A549 (cell line): ENCODE measurements around the gene SHD. TPM values are rescaled to one million over a fixed set of nuclear protein-coding genes. Genes with fewer than 3 reads are reported as not detected.

Experiments
- ATAC-seq, 2 experiments: fragments of 200-7000 bp in 1 of 2; fragments of >200 bp in 1 of 2; cut with Nextera tagmentation in 1 of 2; cut with Tn5 transposase in 1 of 2; 3 replicates each; pipeline versions ENCODE4 v1.8.0 to v1.9.1; 2018 to 2020; ENCODE audit warnings: mild to moderate bottlenecking in 1 of 2, moderate library complexity in 1 of 2
- CTCF ChIA-PET: fragments of 300-600 bp; sonication (Branson Sonifier 250); formaldehyde crosslinking; extraction: SDS; loops from one replicate; lab custom pipeline; 2021; ENCODE audit warnings: antibody characterized with exemption, inconsistent platforms; lab: Yijun Ruan, JAX
- POLR2A ChIA-PET: fragments of 350-600 bp; formaldehyde crosslinking; extraction: SDS; loops from one replicate; lab custom pipeline; 2021; ENCODE audit warnings: antibody characterized with exemption, inconsistent platforms; lab: Yijun Ruan, JAX
- DNase-seq, 2 experiments: peaks; one replicate each; pipeline versions ENCODE4 v3.0.0 to v3.0.0-alpha.2; 2011 to 2016; ENCODE audit warnings: low read depth in 1 of 2, low spot score in 1 of 2
- FAIRE-seq: peaks from 2 replicates; lab custom pipeline; 2011; peaks lifted over from hg19 to GRCh38; lab: Jason Lieb, UNC
- H3K27ac ChIP-seq, 2 experiments: fragments of >200 bp; sonication (Bioruptor Twin); formaldehyde crosslinking; 3 replicates each; pipeline ENCODE4 v1.5.1; 2016 to 2017
- H3K4me1 ChIP-seq: fragments of >200 bp; sonication (Bioruptor Twin); formaldehyde crosslinking; 3 replicates; pipeline ENCODE4 v1.6.1; 2016
- H3K4me2 ChIP-seq: fragments of >200 bp; sonication (Bioruptor Twin); formaldehyde crosslinking; 3 replicates; pipeline ENCODE4 v1.6.1; 2016
- H3K4me3 ChIP-seq: fragments of >200 bp; sonication (Bioruptor Twin); formaldehyde crosslinking; 3 replicates; pipeline ENCODE4 v1.5.1; 2016
- H3K9me3 ChIP-seq: fragments of >200 bp; sonication (Bioruptor Twin); formaldehyde crosslinking; 3 replicates; pipeline ENCODE4 v1.6.1; 2016
- CBX2 ChIP-seq: fragments of 200-600 bp; sonication (generic); IDR thresholded peaks from 2 replicates; pipeline ENCODE4 v1.6.1; 2016; ENCODE audit warnings: low read depth, mild to moderate bottlenecking, borderline replicate concordance
- CEBPB ChIP-seq, 2 experiments: fragments of >200 bp in 1 of 2; sonication (Bioruptor Twin) in 1 of 2; formaldehyde crosslinking in 1 of 2; IDR thresholded peaks; 2 replicates each; pipeline ENCODE4 v1.6.1; 2012 to 2016
- CHD4 ChIP-seq: fragments of 200-600 bp; sonication (generic); IDR thresholded peaks from 2 replicates; pipeline ENCODE4 v1.6.1; 2016; ENCODE audit warnings: antibody characterized with exemption, mild to moderate bottlenecking, borderline replicate concordance
- ESRRA ChIP-seq: fragments of 150-350 bp; IDR thresholded peaks from 2 replicates; pipeline ENCODE4 v1.6.1; 2014; ENCODE audit warnings: mild to moderate bottlenecking, low read length, borderline replicate concordance
- FOSL2 ChIP-seq, 2 experiments: fragments of 450-650 bp in 1 of 2; fragments of >200 bp in 1 of 2; sonication (Bioruptor Twin) in 1 of 2; formaldehyde crosslinking; IDR thresholded peaks; 2 replicates each; pipeline versions ENCODE4 v1.5.0 to v1.6.1; 2016 to 2020; ENCODE audit warnings: mild to moderate bottlenecking in 1 of 2, moderate library complexity in 1 of 2
- FOXS1 ChIP-seq: fragments of 250-450 bp; sonication (Bioruptor Pico); IDR thresholded peaks from 2 replicates; pipeline ENCODE4 v1.5.0; 2020; ENCODE audit warnings: mild to moderate bottlenecking, moderate library complexity
- GATA3 ChIP-seq: IDR thresholded peaks from 2 replicates; pipeline ENCODE4 v1.6.1; 2012; ENCODE audit warnings: borderline replicate concordance
- HEYL ChIP-seq: fragments of 250-450 bp; sonication (Bioruptor Pico); IDR thresholded peaks from 2 replicates; pipeline ENCODE4 v1.8.0; 2021; ENCODE audit warnings: mild to moderate bottlenecking, moderate library complexity
- HOXA7 ChIP-seq: fragments of 250-450 bp; sonication (Bioruptor Pico); IDR thresholded peaks from 2 replicates; pipeline ENCODE4 v1.5.0; 2020; ENCODE audit warnings: mild to moderate bottlenecking, moderate library complexity
- HOXB13 ChIP-seq: fragments of 250-450 bp; sonication (Bioruptor Pico); IDR thresholded peaks from 2 replicates; pipeline ENCODE4 v1.5.0; 2020; ENCODE audit warnings: low read depth, mild to moderate bottlenecking, moderate library complexity
- HOXB5 ChIP-seq: fragments of 250-450 bp; sonication (Bioruptor Pico); IDR thresholded peaks from 2 replicates; pipeline ENCODE4 v1.5.0; 2020; ENCODE audit warnings: mild to moderate bottlenecking, moderate library complexity
- MAFK ChIP-seq: fragments of 450-650 bp; IDR thresholded peaks from 2 replicates; pipeline ENCODE4 v1.6.1; 2014; ENCODE audit not compliant: partially characterized antibody
- MAX ChIP-seq: IDR thresholded peaks from 2 replicates; pipeline ENCODE4 v1.6.1; 2012
- MYC ChIP-seq: IDR thresholded peaks from 2 replicates; pipeline ENCODE4 v1.6.1; 2012; ENCODE audit warnings: mild to moderate bottlenecking, inconsistent platforms, low read length, improper control_type of control experiment, borderline replicate concordance
- NPAS2 ChIP-seq: fragments of 250-450 bp; sonication (Bioruptor Pico); IDR thresholded peaks from 2 replicates; pipeline ENCODE4 v1.8.0; 2022; ENCODE audit warnings: mild to moderate bottlenecking, moderate library complexity, borderline replicate concordance
- PHF8 ChIP-seq: fragments of 200-600 bp; sonication (generic); IDR thresholded peaks from 2 replicates; pipeline ENCODE4 v1.6.1; 2016; ENCODE audit warnings: low read depth, mild to moderate bottlenecking, antibody characterized with exemption, moderate library complexity, borderline replicate concordance
- RAD21 ChIP-seq, 2 experiments: fragments of >200 bp in 1 of 2; sonication (Bioruptor Twin) in 1 of 2; formaldehyde crosslinking in 1 of 2; IDR thresholded peaks in 1 of 2; conservative IDR thresholded peaks in 1 of 2; 2 replicates in 1 of 2; 3 replicates in 1 of 2; pipeline ENCODE4 v1.6.1; 2012 to 2018; ENCODE audit warnings: inconsistent platforms in 1 of 2
- RARB ChIP-seq: fragments of 250-450 bp; sonication (Bioruptor Pico); IDR thresholded peaks from 2 replicates; pipeline ENCODE4 v1.8.0; 2021; ENCODE audit warnings: mild to moderate bottlenecking, moderate library complexity
- RCOR1 ChIP-seq: fragments of 150-350 bp; IDR thresholded peaks from 2 replicates; pipeline ENCODE4 v1.6.1; 2014; ENCODE audit warnings: antibody characterized with exemption, low read length, low read depth
- SMC3 ChIP-seq: fragments of >200 bp; sonication (Bioruptor Twin); formaldehyde crosslinking; IDR thresholded peaks from 3 replicates; pipeline ENCODE4 v1.6.1; 2018; ENCODE audit warnings: inconsistent platforms
- SREBF2 ChIP-seq: fragments of 450-650 bp; IDR thresholded peaks from 2 replicates; pipeline ENCODE4 v1.6.1; 2014; ENCODE audit warnings: mild to moderate bottlenecking, moderate library complexity
- TP53 ChIP-seq: fragments of 250-450 bp; sonication (Bioruptor Pico); IDR thresholded peaks from 2 replicates; pipeline ENCODE4 v1.5.0; 2021; ENCODE audit warnings: mild to moderate bottlenecking, moderate library complexity
- ZC3H11A ChIP-seq: fragments of 450-650 bp; IDR thresholded peaks from 2 replicates; pipeline ENCODE4 v1.6.1; 2014; ENCODE audit warnings: antibody characterized with exemption, mild to moderate bottlenecking
- ZFP36 ChIP-seq: fragments of 450-650 bp; IDR thresholded peaks from 2 replicates; pipeline ENCODE4 v1.6.1; 2014; ENCODE audit warnings: borderline replicate concordance; ENCODE audit not compliant: partially characterized antibody
- WGBS: methylation state at CpG from one replicate; pipeline ENCODE4 v1.1.6; 2017; ENCODE audit errors: missing lambda C conversion rate; 5-methylcytosine and 5-hydroxymethylcytosine counted together
- polyA plus RNA-seq, 4 experiments: library from polyadenylated mRNA; depleted of rRNA in 3 of 4; stranded (reverse); fragments of >200 nt; fragmentation: RNase III in 1 of 4; extraction: RNeasy Plus Mini Kit Qiagen cat#74134 plus additional on column Dnase treatment in 1 of 4; gene quantifications; 2 replicates in 3 of 4; 3 replicates in 1 of 4; pipeline ENCODE4 v1.2.3, GENCODE V29; 2011 to 2017
- TF ChIP-seq, protein P1 (sequence below): fragments of 450-650 bp; IDR thresholded peaks from 2 replicates; pipeline ENCODE4 v1.6.1; 2014; ENCODE audit warnings: antibody characterized with exemption
- TF ChIP-seq, protein P2 (sequence below): fragments of 250-450 bp; sonication (Bioruptor Pico); IDR thresholded peaks from 2 replicates; pipeline ENCODE4 v1.5.0; 2020; ENCODE audit warnings: low read depth, mild to moderate bottlenecking, moderate library complexity

Gene SHD
- polyA plus RNA-seq, 2 of the 4 experiments (the other 2 are of a cell fraction) = 0.08 TPM; not detected in 1

DNA sequence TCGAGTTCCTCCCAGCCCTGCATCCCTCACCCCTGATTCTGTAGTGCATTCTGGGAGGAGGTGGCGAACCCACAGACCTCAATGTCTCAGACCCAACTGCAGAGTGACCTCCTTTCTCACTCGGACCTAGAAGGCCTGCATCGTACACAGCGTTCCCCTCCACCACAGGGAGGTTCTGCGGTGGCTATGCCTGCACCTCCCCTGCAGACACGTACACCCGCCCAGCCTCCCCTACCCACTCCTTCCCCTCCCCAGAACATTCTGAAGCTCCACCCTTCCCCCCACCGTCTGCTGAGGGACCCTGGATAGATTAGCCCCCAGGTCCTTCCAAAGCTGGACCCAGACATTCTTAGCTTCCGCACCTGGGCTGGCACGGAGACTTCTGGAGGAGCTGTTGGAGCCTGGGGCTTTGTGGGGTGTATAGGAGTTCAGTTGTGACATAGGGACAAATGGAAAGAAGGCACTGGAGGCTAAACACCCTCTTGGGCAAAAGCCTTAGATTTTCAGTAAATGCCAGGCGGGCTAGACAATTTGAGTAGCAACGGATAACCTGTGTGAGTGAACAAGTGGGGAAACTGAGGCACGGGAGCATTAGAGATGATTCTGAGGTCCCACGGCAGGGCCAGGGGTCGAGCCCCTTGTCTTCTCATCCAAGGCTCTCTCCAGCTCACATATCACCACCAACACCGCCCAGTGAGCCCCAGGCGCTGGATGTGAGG, 24.9 kb downstream of the SHD start:
- peak overlapping the region; percentile 71 for H3K4me2 ChIP-seq
- H3K27ac ChIP-seq = peak overlapping the region in 1 of 2 experiments; percentile 94; a peak in 5 of 6 replicates
- no peaks in the 10 kb centered on the region for H3K9me3 ChIP-seq
- no peaks in the 10 kb centered on the region for H3K4me1 ChIP-seq
- FAIRE-seq = no peak
- WGBS = 16% methylated on average over 13 of the region's 18 CpGs
- TF ChIP-seq FOXS1 = no peak
- TF ChIP-seq ZFP36 = no peak
- no peak for TF ChIP-seq HEYL (CRISPR knock-in tag)
- no peak for TF ChIP-seq CEBPB (IDR thresholded peaks at IDR 0.05)
- TF ChIP-seq TP53 (CRISPR knock-in tag) = no peak
- no peak for TF ChIP-seq PHF8
- TF ChIP-seq RCOR1 = no peak
- no peak for TF ChIP-seq MAX
- no peak for TF ChIP-seq SREBF2
- no peak for TF ChIP-seq RARB
- TF ChIP-seq NPAS2 (CRISPR knock-in tag) = no peak
- TF ChIP-seq ESRRA = no peak
- TF ChIP-seq ZC3H11A = no peak
- TF ChIP-seq CHD4 = no peak
- TF ChIP-seq GATA3 = no peak
- no peak for ATAC-seq
- DNase-seq = no peak
- H3K4me3 ChIP-seq = peak overlapping the region; percentile 59
- CTCF ChIA-PET = interaction anchor here (1.0 to 1.2 kb wide), 2 partner anchors 48 kb away, joined by 3 read pairs; no protein-coding TSS in a partner anchor
- POLR2A ChIA-PET = no interaction called here

GRCh38 chr19:4304538-4305256, 25.6 kb downstream of the SHD start, which contains the start of gene FSD1:
TSS of gene FSD1 (plus strand) at chr19:4304598. CDS start at chr19:4304747, 149 bp downstream.
- CTCF ChIA-PET = interaction anchor here (1.0 kb wide), 1 partner anchor 48 kb away, joined by 3 read pairs; no protein-coding TSS in a partner anchor
- DNase-seq = peak; percentile 52 to 89

More at GRCh38 chr19:4304538-4305256, 25.6 kb downstream of the SHD start, which contains the start of gene FSD1:
- ATAC-seq (peak; percentile 94 to 96), FAIRE-seq (no peak)
- Histone ChIP-seq H3K4me1 (no peaks in the 10 kb centered on the region), H3K4me3 (peak within 1 kb of the TSS; percentile 59), H3K9me3 (no peaks in the 10 kb centered on the region), H3K4me2 (peak within 1 kb of the TSS; percentile 71), H3K27ac (peak within 1 kb of the TSS; percentile 66 to 94)
- TF ChIP-seq HEYL (CRISPR knock-in tag) (no peak), TP53 (CRISPR knock-in tag) (no peak), HOXB13 (CRISPR knock-in tag) (no peak), RAD21 (conservative IDR thresholded peaks at IDR 0.05 in 1 of 2, IDR thresholded peaks at IDR 0.05 in 1 of 2) (no peak), SMC3 (no peak), CBX2 (no peak), FOSL2 (IDR thresholded peaks at IDR 0.05) (no peak), FOSL2 (CRISPR knock-in tag; IDR thresholded peaks at IDR 0.05) (no peak), MYC (no peak), HOXB5 (no peak), MAFK (no peak), FOXS1 (no peak), RARB (no peak), HOXA7 (CRISPR knock-in tag) (no peak), NPAS2 (CRISPR knock-in tag) (no peak)
- TF ChIP-seq, protein P1, sequence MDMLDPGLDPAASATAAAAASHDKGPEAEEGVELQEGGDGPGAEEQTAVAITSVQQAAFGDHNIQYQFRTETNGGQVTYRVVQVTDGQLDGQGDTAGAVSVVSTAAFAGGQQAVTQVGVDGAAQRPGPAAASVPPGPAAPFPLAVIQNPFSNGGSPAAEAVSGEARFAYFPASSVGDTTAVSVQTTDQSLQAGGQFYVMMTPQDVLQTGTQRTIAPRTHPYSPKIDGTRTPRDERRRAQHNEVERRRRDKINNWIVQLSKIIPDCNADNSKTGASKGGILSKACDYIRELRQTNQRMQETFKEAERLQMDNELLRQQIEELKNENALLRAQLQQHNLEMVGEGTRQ = no peak
- TF ChIP-seq, protein P2, sequence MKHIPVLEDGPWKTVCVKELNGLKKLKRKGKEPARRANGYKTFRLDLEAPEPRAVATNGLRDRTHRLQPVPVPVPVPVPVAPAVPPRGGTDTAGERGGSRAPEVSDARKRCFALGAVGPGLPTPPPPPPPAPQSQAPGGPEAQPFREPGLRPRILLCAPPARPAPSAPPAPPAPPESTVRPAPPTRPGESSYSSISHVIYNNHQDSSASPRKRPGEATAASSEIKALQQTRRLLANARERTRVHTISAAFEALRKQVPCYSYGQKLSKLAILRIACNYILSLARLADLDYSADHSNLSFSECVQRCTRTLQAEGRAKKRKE (CRISPR knock-in tag) = no peak
- WGBS = 60% methylated on average over 2 of the region's 63 CpGs
- POLR2A ChIA-PET = no interaction called here
